GM19324 (cell line): Measurements from ENCODE around the gene CDH23.

Experiments
- ATAC-seq: cut with Tn5 transposase; IDR thresholded peaks from one replicate; pipeline ENCODE4 v1.9.1; 2021; ENCODE audit warnings: mild to moderate bottlenecking, moderate library complexity; ENCODE audit not compliant: unreplicated experiment, low FRiP score

CDH23 gene

GRCh38 chr10:71549766-71550533 lies 153.2 kb downstream of the CDH23 start:
- ATAC-seq = no peak

DNA sequence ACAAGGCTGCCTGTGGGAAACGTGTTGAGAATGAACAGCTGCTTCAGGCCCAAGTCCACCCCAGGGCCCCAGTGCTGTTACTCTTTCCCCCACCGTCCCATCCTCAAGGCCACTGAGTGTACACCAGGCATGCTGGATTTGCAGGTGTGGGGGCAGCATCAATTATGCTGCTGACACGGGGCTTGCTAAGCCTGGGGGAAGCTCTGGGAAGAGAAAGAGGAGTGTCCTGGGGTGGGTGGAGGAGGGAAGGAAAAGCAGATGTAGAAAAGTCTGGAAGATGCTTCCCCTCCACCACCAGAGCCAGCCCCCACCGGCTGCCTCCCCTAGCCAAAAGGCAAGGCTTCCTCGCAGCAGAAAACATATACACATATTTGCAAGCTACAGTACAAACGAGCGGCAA lies 153.9 kb downstream of the CDH23 start:
- no peak for ATAC-seq

DNA sequence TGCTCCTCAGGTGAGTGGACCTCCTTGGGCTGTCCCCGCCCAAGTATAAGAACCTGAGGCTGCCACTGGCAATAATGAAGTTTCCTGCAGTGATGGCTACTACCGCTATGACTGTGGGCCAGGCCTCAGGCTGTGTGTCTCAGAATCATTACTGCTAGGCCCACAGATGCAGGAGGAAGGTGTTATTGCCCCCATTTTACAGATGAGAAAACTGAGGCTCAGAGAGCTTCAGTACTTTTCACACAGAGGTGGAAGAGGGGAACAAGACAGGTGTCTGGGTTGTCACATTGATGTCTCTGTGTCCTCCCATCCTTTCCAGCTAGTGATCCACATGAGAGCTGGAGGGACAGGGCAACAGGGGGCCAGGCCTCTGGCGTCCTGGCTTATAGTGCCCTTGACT lies 155.2 kb downstream of the CDH23 start:
- ATAC-seq = no peak

DNA sequence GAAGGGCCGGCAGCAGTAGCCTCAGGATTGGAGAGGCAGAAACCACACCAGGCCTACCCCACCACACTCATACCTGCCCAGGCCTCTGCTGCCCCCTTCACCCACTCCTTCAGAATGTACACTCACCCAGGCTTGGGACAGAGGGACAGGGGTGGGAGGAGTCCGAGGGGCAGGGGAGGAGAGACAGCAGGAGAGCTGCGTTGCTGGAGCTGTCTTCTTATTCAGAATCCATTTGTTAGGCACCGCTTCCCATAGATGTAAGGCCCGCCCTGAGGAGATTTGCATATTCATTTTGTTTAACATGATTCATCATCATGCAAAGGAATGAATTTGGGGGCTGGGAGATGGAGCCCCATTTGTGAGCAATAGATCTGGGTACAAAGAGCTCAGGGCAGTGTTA lies 156.7 kb downstream of the CDH23 start:
- no peak for ATAC-seq

- no peak for ATAC-seq
These were observed 158.0 kb downstream of the CDH23 start for GRCh38 chr10:71554671-71555070.

DNA sequence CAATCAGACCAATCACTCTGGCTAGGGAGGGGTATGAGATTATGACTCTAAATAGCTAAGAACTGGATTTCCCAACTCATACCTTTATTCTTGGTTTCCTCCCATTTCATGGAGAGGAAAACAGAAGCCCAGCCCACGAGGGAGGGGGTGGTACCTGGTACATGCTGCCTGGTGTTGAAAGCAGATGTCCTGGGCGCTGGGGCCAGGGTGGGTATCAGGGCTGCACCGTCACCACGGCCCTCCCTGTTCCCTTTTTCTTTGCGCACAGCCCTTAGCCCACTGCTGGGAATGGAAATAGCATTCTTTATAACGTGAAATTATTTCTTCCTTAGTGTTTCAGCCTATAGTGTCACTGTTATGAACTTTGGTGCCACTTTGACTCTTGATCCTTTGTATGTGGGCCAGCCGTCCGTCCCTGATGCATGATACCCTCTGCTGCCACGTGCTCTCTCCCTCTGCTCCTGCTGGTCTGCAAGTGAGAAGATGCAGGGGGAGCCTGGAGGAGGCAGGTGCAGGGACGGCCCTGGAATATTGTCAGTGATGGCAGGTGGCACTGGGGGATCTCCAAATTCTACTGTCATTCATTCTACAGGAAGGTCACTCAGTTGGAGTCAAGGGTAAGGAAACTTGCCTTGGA lies 158.5 kb downstream of the CDH23 start:
- no peak for ATAC-seq

GRCh38 chr10:71555724-71556119 lies 159.0 kb downstream of the CDH23 start:
- ATAC-seq = no peak

- no peak for ATAC-seq
These were observed 162.3 kb downstream of the CDH23 start for GRCh38 chr10:71558991-71559390.

GRCh38 chr10:71561003-71561574 lies 164.4 kb downstream of the CDH23 start:
- no peak for ATAC-seq

DNA sequence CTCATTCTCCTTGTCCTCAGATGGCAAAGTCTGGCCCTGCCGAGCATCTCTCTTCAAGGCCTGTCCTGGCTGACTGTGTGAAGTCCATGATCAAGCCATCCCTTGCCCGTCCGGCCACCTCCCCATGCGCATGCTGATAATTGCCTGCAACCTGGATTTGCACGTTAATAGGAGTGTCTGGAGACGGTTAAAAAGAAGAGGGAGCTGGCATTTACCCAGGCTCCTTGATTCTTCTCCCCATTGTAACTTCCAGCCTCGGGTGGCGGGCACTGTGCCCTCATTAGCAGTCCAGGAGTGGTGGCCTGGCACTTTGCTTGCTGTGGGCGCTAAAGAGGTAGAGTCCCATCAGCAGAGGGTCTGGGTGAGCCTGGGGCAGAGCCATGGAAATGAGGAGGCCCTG lies 165.5 kb downstream of the CDH23 start:
- no peak for ATAC-seq

GRCh38 chr10:71562904-71563303 lies 166.2 kb downstream of the CDH23 start:
- ATAC-seq = no peak

GRCh38 chr10:71564194-71564820 lies 167.6 kb downstream of the CDH23 start:
- no peak for ATAC-seq

DNA sequence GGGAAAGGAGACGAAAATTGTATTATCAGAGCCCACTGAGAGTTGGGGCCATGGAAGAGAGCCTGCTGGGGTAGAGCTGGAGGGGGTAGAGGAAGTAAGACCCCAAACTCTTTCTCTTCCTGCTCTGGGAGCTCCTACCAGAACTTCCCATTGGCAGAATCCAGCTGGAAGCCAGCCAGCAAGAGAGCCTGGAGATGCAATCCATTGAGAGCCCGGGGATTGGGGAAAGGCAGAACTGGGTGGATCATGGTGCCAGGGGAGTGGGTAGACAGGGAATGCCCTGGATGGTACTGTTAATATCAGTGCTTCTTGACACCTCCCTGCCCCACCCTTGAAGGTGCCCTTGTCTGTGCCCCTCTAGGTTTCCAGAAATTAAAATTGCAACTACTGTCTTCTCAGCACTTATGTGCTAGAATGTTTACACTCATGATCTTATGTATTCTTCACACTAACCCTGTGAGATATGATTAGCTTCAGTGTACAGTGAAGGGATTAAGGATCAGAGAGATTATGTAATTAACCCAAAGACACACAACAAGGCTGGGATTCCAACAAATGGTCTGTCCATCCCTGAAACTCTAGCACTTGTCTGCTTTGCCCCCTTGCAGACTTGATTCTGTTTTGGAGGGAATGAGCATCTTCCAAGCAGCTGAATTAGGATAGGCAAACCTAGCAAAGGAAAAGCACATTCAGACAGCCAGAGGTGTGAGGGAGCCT lies 168.7 kb downstream of the CDH23 start:
- ATAC-seq = no peak

- ATAC-seq = no peak
These were observed 170.3 kb downstream of the CDH23 start for GRCh38 chr10:71567006-71567405.

- no peak for ATAC-seq
These were observed 172.3 kb downstream of the CDH23 start for GRCh38 chr10:71568896-71569492.

GRCh38 chr10:71569775-71570588 lies 173.3 kb downstream of the CDH23 start:
- ATAC-seq = no peak

- no peak for ATAC-seq
These were observed 174.9 kb downstream of the CDH23 start for GRCh38 chr10:71571460-71572175.

DNA sequence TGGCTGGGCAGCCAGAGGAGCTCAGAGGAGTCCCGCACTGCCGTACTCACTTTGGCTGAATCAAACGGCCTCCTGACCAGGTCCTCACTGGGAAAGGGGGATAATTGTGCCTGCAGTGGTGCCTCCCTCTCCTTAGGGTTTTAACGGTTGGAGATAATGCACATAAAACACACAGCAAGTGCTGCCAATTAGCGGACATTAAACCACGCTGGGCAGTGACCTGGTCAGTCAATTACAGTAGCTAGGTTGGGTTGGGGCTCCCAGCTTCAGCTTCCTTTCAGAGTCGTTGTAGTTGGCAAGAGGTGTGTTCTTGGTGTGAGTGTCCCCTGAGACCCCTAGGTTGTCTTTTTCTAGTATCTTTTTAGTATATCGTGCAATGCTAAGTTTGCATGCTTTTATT lies 176.2 kb downstream of the CDH23 start:
- ATAC-seq = no peak
